H1 (cell line): ENCODE measurements around the gene GTF2A2. TPM values are rescaled to one million over a fixed set of nuclear protein-coding genes. Genes with fewer than 3 reads are reported as not detected.
A peak's percentile ranks its signal among the peaks of the same experiment; 100 is the strongest.

Experiments
- ATF3 ChIP-seq: IDR thresholded peaks from 2 replicates; pipeline ENCODE4 v1.6.1; 2011; ENCODE audit warnings: low read depth, mild to moderate bottlenecking, low read length; ENCODE audit not compliant: insufficient read depth
- CBX5 ChIP-seq: fragments of 300-800, 300-1000 bp; sonication (generic); IDR thresholded peaks from 2 replicates; pipeline ENCODE4 v1.7.1; 2016; ENCODE audit warnings: antibody characterized with exemption, low read length, low read depth
- CHD7 ChIP-seq: fragments of 300-600 bp; sonication (generic); IDR thresholded peaks from 2 replicates; pipeline ENCODE4 v1.7.1; 2012; ENCODE audit warnings: low read length, moderate library complexity, mild to moderate bottlenecking, inconsistent platforms; ENCODE audit not compliant: insufficient replicate concordance
- HDAC2 ChIP-seq, 2 experiments: fragments of 300-600 bp in 1 of 2; sonication (generic) in 1 of 2; IDR thresholded peaks; 2 replicates each; pipeline ENCODE4 v1.6.1; 2011 to 2012; ENCODE audit warnings: low read depth in 2 of 2, low read length in 2 of 2, mild to moderate bottlenecking in 2 of 2, moderate library complexity in 2 of 2, borderline replicate concordance in 1 of 2, inconsistent platforms in 1 of 2
- RAD21 ChIP-seq, 2 experiments: IDR thresholded peaks in 1 of 2; conservative IDR thresholded peaks in 1 of 2; 2 replicates each; pipeline ENCODE4 v1.6.1; 2011; ENCODE audit warnings: low read depth in 2 of 2, low read length in 2 of 2, improper control_type of control experiment in 1 of 2, inconsistent platforms in 1 of 2, mild to moderate bottlenecking in 1 of 2, moderate library complexity in 1 of 2
- RNF2 ChIP-seq: fragments of 200-900, 300-1000 bp; sonication (generic); IDR thresholded peaks from 2 replicates; pipeline ENCODE4 v1.7.1; 2016; ENCODE audit warnings: borderline replicate concordance, low read depth, mild to moderate bottlenecking, antibody characterized with exemption, low read length; ENCODE audit not compliant: poor library complexity, severe bottlenecking; ENCODE audit errors: missing control alignments
- polyA plus RNA-seq, 7 experiments: library from polyadenylated mRNA; depleted of rRNA in 3 of 7; stranded (reverse) in 5 of 7; unstranded in 2 of 7; fragments of >200 nt in 5 of 7; fragments of 200-250 nt in 2 of 7; gene quantifications; 1 replicate in 5 of 7; 2 replicates in 1 of 7; 4 replicates in 1 of 7; pipeline versions ENCODE4 v1.2.1 to v1.2.3, GENCODE V29; 2011 to 2013; ENCODE audit warnings: missing spikeins in 2 of 7, mixed read lengths in 2 of 7
- total RNA-seq: library from RNA; stranded (reverse); fragmentation: NEBNext Ultra II Directional; extraction: Animal tissue kit (Norgen Biotek cat#: 25700); gene quantifications from 2 replicates; pipeline ENCODE4 v1.2.1, GENCODE V29; 2021

The GTF2A2 gene
- total and polyA plus RNA-seq, 2 of the 8 experiments (the other 6 are each of a cell fraction or from before 2014, with no cell fraction given): 52.2 to 161 TPM

- no peak for TF ChIP-seq CHD7
- no peak for TF ChIP-seq CBX5
- no peak for TF ChIP-seq RNF2
- TF ChIP-seq ATF3: no peak
- peak; percentile 80 to 86 for TF ChIP-seq RAD21 (IDR thresholded peaks at IDR 0.05 in 1 of 2, conservative IDR thresholded peaks at IDR 0.05 in 1 of 2; ENCODE audit: low read depth in 2 of 2, low read length in 2 of 2)
- TF ChIP-seq HDAC2 (IDR thresholded peaks at IDR 0.05; ENCODE audit: borderline replicate concordance in 1 of 2, low read depth in 2 of 2, low read length in 2 of 2): no peak
Measured at GRCh38 chr15:59632714-59633113, 24.6 kb downstream of the GTF2A2 start (continued).
